ENCODE results near the gene APOBEC3G. TPM values are rescaled to one million over a fixed set of nuclear protein-coding genes. Genes with fewer than 3 reads are reported as not detected.

The APOBEC3G gene
- total RNA-seq, 1 donor from 2014 or later, result 5.5 TPM

DNA sequence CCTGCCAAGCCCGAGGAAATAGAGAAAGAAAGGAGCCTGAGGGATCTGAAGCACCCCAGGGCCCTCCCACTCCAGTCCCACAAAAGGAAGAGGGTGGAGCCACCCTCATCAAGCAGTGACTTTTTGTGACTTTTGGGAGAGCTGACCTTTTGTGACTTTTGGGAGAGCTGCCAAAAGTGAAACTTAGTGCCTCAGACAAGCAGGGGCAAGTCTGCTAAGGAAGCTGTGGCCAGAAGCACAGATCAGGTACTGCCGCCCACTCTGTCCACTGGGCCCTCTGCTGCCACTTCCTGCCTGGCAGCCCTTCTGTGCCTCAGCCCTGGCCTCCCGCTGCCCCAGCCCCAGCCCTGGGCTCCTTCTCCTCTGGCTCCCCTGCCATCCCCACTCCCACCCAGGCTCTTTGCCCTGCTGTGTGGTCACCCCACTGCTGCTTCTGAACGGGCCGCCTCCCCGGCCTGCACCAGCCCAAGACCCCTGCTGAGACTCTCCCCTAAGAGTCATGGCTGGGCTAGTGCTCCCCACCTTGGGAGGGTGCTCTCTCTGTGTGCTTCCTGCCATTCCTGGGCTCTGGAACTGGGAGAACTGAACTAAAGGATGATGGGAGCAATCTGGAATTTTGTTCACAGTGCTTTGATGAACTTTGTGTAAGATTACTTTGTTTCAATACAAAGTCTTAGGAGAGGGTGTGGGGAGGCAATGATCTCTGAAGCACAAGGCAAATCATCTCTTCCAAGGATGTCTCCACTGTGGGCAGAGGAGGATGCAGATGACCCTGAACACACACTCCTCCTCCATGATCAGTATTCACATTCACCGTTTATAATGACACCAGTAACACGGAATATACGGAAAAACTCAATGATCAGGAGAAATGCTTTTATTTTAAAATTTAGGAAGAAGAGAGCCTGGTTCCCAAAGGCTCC, 20.3 kb downstream of the APOBEC3G start, which contains the start of gene APOBEC3H:
TSS of gene APOBEC3H (plus strand) at position 147 of the 923 bp plus-strand sequence. CDS start 3,035 bp downstream, outside the sequence.
- no peak for DNase-seq (ENCODE audit: low read depth)
- TF ChIP-seq, protein P1, sequence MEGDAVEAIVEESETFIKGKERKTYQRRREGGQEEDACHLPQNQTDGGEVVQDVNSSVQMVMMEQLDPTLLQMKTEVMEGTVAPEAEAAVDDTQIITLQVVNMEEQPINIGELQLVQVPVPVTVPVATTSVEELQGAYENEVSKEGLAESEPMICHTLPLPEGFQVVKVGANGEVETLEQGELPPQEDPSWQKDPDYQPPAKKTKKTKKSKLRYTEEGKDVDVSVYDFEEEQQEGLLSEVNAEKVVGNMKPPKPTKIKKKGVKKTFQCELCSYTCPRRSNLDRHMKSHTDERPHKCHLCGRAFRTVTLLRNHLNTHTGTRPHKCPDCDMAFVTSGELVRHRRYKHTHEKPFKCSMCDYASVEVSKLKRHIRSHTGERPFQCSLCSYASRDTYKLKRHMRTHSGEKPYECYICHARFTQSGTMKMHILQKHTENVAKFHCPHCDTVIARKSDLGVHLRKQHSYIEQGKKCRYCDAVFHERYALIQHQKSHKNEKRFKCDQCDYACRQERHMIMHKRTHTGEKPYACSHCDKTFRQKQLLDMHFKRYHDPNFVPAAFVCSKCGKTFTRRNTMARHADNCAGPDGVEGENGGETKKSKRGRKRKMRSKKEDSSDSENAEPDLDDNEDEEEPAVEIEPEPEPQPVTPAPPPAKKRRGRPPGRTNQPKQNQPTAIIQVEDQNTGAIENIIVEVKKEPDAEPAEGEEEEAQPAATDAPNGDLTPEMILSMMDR (conservative IDR thresholded peaks at IDR 0.05; ENCODE audit: low read depth, low read length), result no peak

DNA sequence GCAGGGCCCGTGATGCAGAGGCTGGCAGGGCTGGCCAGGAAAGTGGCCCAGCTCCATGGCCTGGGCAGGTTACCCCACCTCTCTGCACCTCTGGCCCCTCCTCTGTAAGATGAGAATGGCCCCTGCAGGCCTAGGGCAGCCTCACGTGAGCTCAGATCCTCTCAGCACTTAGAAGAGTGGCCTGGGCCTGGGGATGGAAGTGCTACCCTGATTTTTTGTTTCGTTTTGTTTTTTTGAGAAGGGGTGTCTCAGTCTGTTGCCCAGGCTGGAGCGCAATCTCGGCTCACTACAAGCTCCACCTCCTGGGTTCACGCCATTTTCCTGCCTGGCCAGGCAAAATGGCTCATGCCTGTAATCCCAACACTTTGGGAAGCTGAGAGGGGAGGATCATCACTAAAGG, 21.0 kb downstream of the APOBEC3G start:
- TF ChIP-seq, protein P1 (conservative IDR thresholded peaks at IDR 0.05; ENCODE audit: low read depth, low read length), result no peak
- no peak overlapping the region for H3K4me3 ChIP-seq (ENCODE audit: low read depth, low read length)
- no peak for DNase-seq (ENCODE audit: low read depth)

More for the DNA sequence above, 20.3 kb downstream of the APOBEC3G start, which contains the start of gene APOBEC3H:
- H3K4me3 ChIP-seq (ENCODE audit: low read depth, low read length), result no peak within 1 kb of the TSS

DNA sequence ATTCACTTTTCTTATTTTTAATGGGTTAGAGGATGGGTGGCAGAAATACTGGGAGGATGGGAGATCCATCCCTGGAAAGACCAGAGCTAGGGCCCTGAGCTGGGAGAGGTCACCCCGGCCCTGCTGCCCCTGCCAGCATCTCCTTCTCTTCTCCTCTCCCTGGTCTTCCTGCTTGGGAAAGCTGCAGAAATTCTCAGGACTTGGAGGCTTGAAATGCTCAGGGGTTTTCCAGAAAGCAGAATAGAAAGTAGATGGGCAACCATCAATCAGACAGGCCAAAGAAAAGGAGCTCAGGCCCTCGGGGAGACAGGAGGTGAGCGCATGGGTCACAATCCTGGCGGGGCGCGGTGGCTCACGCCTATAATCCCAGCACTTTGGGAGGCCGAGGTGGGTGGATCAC, 21.5 kb downstream of the APOBEC3G start:
- TF ChIP-seq, protein P1 (conservative IDR thresholded peaks at IDR 0.05; ENCODE audit: low read depth, low read length), result no peak
- H3K4me3 ChIP-seq (ENCODE audit: low read depth, low read length), result no peak overlapping the region
- no peak for DNase-seq (ENCODE audit: low read depth)

DNA sequence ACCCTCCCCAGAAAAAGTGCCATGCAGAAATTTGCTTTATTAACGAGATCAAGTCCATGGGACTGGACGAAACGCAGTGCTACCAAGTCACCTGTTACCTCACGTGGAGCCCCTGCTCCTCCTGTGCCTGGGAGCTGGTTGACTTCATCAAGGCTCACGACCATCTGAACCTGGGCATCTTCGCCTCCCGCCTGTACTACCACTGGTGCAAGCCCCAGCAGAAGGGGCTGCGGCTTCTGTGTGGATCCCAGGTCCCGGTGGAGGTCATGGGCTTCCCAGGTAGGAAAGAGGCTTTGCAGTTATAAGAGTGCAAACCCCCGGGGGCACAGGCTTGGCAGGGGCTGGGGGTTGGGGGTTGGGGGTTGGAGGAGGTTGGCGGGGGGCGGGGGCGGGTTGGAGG, 24.2 kb downstream of the APOBEC3G start:
- H3K4me3 ChIP-seq (ENCODE audit: low read depth, low read length), result no peak overlapping the region
- DNase-seq (ENCODE audit: low read depth), result no peak
- TF ChIP-seq, protein P1 (conservative IDR thresholded peaks at IDR 0.05; ENCODE audit: low read depth, low read length), result no peak

DNA sequence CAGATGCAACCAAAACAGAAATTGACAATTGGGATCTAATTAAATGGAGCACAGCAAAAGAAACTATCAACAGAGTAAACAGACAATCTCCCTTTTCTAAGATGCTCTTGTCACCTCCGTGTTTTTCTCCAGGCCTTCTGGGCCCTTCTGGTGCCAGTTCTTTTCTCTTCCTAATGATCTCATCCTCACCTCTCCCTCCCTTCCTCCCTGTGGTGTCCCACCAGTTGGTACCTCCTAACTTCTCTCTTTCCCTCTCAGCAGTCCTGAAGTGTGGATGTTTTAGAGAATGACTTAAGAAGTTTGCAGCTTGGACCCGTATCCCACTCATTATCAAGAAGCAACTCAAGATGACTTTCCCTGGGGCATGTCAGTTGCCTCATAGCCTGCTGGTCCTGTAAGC, 26.4 kb downstream of the APOBEC3G start:
- TF ChIP-seq, protein P1 (conservative IDR thresholded peaks at IDR 0.05; ENCODE audit: low read depth, low read length), result no peak
- DNase-seq (ENCODE audit: low read depth), result no peak
- H3K4me3 ChIP-seq (ENCODE audit: low read depth, low read length), result no peak overlapping the region

DNA sequence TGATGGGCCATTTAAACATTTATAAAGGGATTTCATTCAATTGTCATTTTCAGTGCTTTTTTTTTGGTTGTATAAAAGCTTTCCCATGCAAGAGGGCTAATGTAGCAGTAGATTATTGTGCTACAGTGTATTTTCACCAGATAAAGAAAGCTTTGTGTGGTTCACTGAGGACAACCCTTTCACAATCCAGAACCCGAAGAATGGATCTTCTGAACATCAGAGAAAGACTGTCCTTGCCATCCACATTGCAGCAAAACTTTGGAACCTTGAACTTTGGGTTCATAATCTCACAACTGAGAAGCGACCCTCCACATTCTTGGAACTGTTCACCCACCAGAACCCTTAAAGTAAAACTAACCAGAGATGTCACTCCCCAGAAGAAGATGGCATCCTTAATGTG, 29.3 kb downstream of the APOBEC3G start:
- TF ChIP-seq, protein P1 (conservative IDR thresholded peaks at IDR 0.05; ENCODE audit: low read depth, low read length), result no peak
- no peak overlapping the region for H3K4me3 ChIP-seq (ENCODE audit: low read depth, low read length)
- DNase-seq (ENCODE audit: low read depth), result no peak
